SK-N-SH (cell line): Measurements from ENCODE around the gene THAP12.

Source experiments
- EP300 ChIP-seq, 2 experiments: IDR thresholded peaks; 2 replicates each; pipeline versions ENCODE4 v1.4.0 to v1.6.1; 2012; ENCODE audit warnings: borderline replicate concordance in 1 of 2, low read depth in 1 of 2, low read length in 1 of 2
- TAF1 ChIP-seq: IDR thresholded peaks from 2 replicates; pipeline ENCODE4 v1.6.1; 2012; ENCODE audit warnings: low read depth, mild to moderate bottlenecking, low read length, moderate library complexity, borderline replicate concordance
- TF ChIP-seq, protein P1 (sequence below): fragments of 200-600 bp; sonication (generic); IDR thresholded peaks from 2 replicates; pipeline ENCODE4 v1.6.1; 2017; ENCODE audit warnings: antibody characterized with exemption, mild to moderate bottlenecking, moderate library complexity

DNA sequence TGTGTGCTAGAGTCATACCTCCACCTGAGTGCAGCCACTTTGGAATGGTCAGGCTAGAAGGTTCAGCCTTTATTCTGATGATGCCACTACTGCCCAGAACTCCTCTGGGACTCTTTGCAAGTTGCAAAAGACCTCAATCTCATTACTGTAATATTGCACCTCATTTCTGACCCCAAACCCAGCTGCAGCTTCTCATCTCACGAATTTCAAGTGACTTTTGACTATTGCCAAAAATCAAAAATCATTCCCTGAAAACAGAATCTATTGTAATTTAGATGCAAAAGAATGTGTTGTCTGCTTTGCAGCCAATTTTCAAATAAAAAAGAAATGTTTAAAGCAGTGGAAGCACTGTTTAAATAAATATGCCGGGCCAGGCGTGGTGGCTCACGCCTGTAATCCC is 25.4 kb upstream of the THAP12 start:
- TF ChIP-seq, protein P1, sequence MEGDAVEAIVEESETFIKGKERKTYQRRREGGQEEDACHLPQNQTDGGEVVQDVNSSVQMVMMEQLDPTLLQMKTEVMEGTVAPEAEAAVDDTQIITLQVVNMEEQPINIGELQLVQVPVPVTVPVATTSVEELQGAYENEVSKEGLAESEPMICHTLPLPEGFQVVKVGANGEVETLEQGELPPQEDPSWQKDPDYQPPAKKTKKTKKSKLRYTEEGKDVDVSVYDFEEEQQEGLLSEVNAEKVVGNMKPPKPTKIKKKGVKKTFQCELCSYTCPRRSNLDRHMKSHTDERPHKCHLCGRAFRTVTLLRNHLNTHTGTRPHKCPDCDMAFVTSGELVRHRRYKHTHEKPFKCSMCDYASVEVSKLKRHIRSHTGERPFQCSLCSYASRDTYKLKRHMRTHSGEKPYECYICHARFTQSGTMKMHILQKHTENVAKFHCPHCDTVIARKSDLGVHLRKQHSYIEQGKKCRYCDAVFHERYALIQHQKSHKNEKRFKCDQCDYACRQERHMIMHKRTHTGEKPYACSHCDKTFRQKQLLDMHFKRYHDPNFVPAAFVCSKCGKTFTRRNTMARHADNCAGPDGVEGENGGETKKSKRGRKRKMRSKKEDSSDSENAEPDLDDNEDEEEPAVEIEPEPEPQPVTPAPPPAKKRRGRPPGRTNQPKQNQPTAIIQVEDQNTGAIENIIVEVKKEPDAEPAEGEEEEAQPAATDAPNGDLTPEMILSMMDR = no peak
- TF ChIP-seq EP300 (IDR thresholded peaks at IDR 0.05; ENCODE audit: borderline replicate concordance in 1 of 2, low read depth in 1 of 2, low read length in 1 of 2) = no peak
- no peak for TF ChIP-seq TAF1
